ENCODE measurements around the gene SAA4. TPM values are rescaled to one million over a fixed set of nuclear protein-coding genes. Genes with fewer than 3 reads are reported as not detected.

The SAA4 gene
- polyA plus RNA-seq, 1 experiment: not detected

GRCh38 chr11:18243783-18244362 is 7.3 kb upstream of the SAA4 start:
- Histone ChIP-seq H3K36me3 (ENCODE audit: control insufficient read depth, insufficient read depth, low read length) (no peaks in the 10 kb centered on the region), H3K27me3 (ENCODE audit: control insufficient read depth, insufficient read depth, low read length) (peaks cover 4% of the 10 kb centered on the region), H3K4me3 (ENCODE audit: low read depth, low read length) (no peak overlapping the region)
- TF ChIP-seq CTCF (IDR thresholded peaks at IDR 0.05; ENCODE audit: insufficient read depth, low read depth, low read length): peak; percentile 94
- CTCF ChIA-PET: interaction anchor here (0.6 to 2.7 kb wide), 38 partner anchors 9 to 769 kb away, joined by 3 to 21 read pairs (median 3); partner anchors contain the start of genes HPS5, LDHA, SAA1 and TSG101
- DNase-seq (ENCODE audit: low read depth): peak; percentile 16
- POLR2A ChIA-PET: interaction anchor here (1.0 kb wide), 1 partner anchor 152 kb away, joined by 4 read pairs; no protein-coding TSS in a partner anchor

GRCh38 chr11:18239655-18240054 is 3.1 kb upstream of the SAA4 start:
- CTCF ChIA-PET: no interaction called here
- no peak for DNase-seq (ENCODE audit: low read depth)

GRCh38 chr11:18235394-18236334 is 938 bp downstream of the SAA4 start:
- Histone ChIP-seq H3K27me3 (ENCODE audit: control insufficient read depth, insufficient read depth, low read length) (peaks cover 6% of the 10 kb centered on the region), H3K36me3 (ENCODE audit: control insufficient read depth, insufficient read depth, low read length) (no peaks in the 10 kb centered on the region), H3K4me3 (ENCODE audit: low read depth, low read length) (no peak overlapping the region)
- TF ChIP-seq CTCF (IDR thresholded peaks at IDR 0.05; ENCODE audit: insufficient read depth, low read depth, low read length): no peak
- ChIA-PET CTCF (interaction anchor here (0.7 to 1.9 kb wide), 3 partner anchors 8 to 112 kb away, joined by 3 to 6 read pairs (median 3); partner anchors contain the start of gene SAA2), POLR2A (no interaction called here)
- no peak for DNase-seq (ENCODE audit: low read depth)

More at GRCh38 chr11:18239655-18240054, 3.1 kb upstream of the SAA4 start:
- H3K27me3 ChIP-seq (ENCODE audit: control insufficient read depth, insufficient read depth, low read length): peaks cover 6% of the 10 kb centered on the region
- POLR2A ChIA-PET: no interaction called here
- TF ChIP-seq CTCF (IDR thresholded peaks at IDR 0.05; ENCODE audit: insufficient read depth, low read depth, low read length): no peak
- H3K36me3 ChIP-seq (ENCODE audit: control insufficient read depth, insufficient read depth, low read length): no peaks in the 10 kb centered on the region
- no peak overlapping the region for H3K4me3 ChIP-seq (ENCODE audit: low read depth, low read length)

GRCh38 chr11:18233912-18234311 is 2.7 kb downstream of the SAA4 start:
- peaks cover 2% of the 10 kb centered on the region for H3K27me3 ChIP-seq (ENCODE audit: control insufficient read depth, insufficient read depth, low read length)
- CTCF ChIA-PET: no interaction called here
- no peak overlapping the region for H3K4me3 ChIP-seq (ENCODE audit: low read depth, low read length)
- DNase-seq (ENCODE audit: low read depth): no peak
- no peaks in the 10 kb centered on the region for H3K36me3 ChIP-seq (ENCODE audit: control insufficient read depth, insufficient read depth, low read length)
- POLR2A ChIA-PET: no interaction called here
- no peak for TF ChIP-seq CTCF (IDR thresholded peaks at IDR 0.05; ENCODE audit: insufficient read depth, low read depth, low read length)

- ChIA-PET POLR2A (no interaction called here), CTCF (interaction anchor here (0.8 to 0.9 kb wide), 2 partner anchors 13 kb away, joined by 3 read pairs; no protein-coding TSS in a partner anchor)
- no peaks in the 10 kb centered on the region for H3K36me3 ChIP-seq (ENCODE audit: control insufficient read depth, insufficient read depth, low read length)
- TF ChIP-seq CTCF (IDR thresholded peaks at IDR 0.05; ENCODE audit: insufficient read depth, low read depth, low read length): no peak
- no peak overlapping the region for H3K4me3 ChIP-seq (ENCODE audit: low read depth, low read length)
- no peaks in the 10 kb centered on the region; the same call in 1 of the 2 replicates for H3K27me3 ChIP-seq (ENCODE audit: control insufficient read depth, insufficient read depth, low read length)
- no peak for DNase-seq (ENCODE audit: low read depth)
These were observed 5.7 kb downstream of the SAA4 start for GRCh38 chr11:18230859-18231258.
